HepG2 (cell line): ENCODE measurements around the gene ATG2A. TPM values are rescaled to one million over a fixed set of nuclear protein-coding genes. Genes with fewer than 3 reads are reported as not detected.

Source experiments
- ARNT ChIP-seq: fragments of 450-650 bp; IDR thresholded peaks from 2 replicates; pipeline ENCODE4 v1.6.1; 2017
- BORCS8-MEF2B ChIP-seq: sonication (generic); formaldehyde crosslinking; IDR thresholded peaks from 2 replicates; pipeline ENCODE4 v1.8.0; 2022; ENCODE audit warnings: mild to moderate bottlenecking, missing genetic modification reagents
- KDM2A ChIP-seq: sonication (generic); formaldehyde crosslinking; IDR thresholded peaks from 2 replicates; pipeline ENCODE4 v1.4.0; 2020; ENCODE audit warnings: low read depth, missing genetic modification reagents, borderline replicate concordance
- KDM5A ChIP-seq: fragments of 200-600 bp; sonication (generic); IDR thresholded peaks from 2 replicates; pipeline ENCODE4 v1.7.0; 2018; ENCODE audit warnings: antibody characterized with exemption, mild to moderate bottlenecking, low read length, borderline replicate concordance
- KLF15 ChIP-seq: sonication (generic); formaldehyde crosslinking; IDR thresholded peaks from 2 replicates; pipeline ENCODE4 v1.8.1; 2023; ENCODE audit warnings: borderline replicate concordance, mild to moderate bottlenecking, inconsistent platforms, missing genetic modification reagents, mixed read lengths
- SIN3A ChIP-seq: IDR thresholded peaks from 2 replicates; pipeline ENCODE4 v1.6.1; 2011; ENCODE audit warnings: low read depth, mild to moderate bottlenecking, control low read depth, low read length, borderline replicate concordance
- THAP11 ChIP-seq: IDR thresholded peaks from 2 replicates; pipeline ENCODE4 v1.6.1; 2016; ENCODE audit warnings: missing biosample characterization, missing genetic modification reagents
- ZC3H13 ChIP-seq: sonication (generic); formaldehyde crosslinking; IDR thresholded peaks from 2 replicates; pipeline ENCODE4 v1.8.1; 2023; ENCODE audit warnings: mild to moderate bottlenecking, missing genetic modification reagents, moderate library complexity
- ZFP1 ChIP-seq: IDR thresholded peaks from 2 replicates; pipeline ENCODE4 v1.6.1; 2016
- ZNF256 ChIP-seq: sonication (generic); formaldehyde crosslinking; conservative IDR thresholded peaks from 2 replicates; pipeline ENCODE4 v1.4.0; 2020; ENCODE audit warnings: missing genetic modification reagents
- ZNF33A ChIP-seq: sonication (generic); formaldehyde crosslinking; IDR thresholded peaks from 2 replicates; pipeline ENCODE4 v1.5.1; 2020; ENCODE audit warnings: missing genetic modification reagents, mild to moderate bottlenecking, moderate library complexity, borderline replicate concordance
- ZNF530 ChIP-seq: sonication (generic); formaldehyde crosslinking; IDR thresholded peaks from 2 replicates; pipeline ENCODE4 v1.5.0; 2020; ENCODE audit warnings: low read depth, mild to moderate bottlenecking, missing genetic modification reagents
- ZNF619 ChIP-seq: sonication (generic); formaldehyde crosslinking; IDR thresholded peaks from 2 replicates; pipeline ENCODE4 v1.4.0; 2020; ENCODE audit warnings: mild to moderate bottlenecking, missing genetic modification reagents
- ZNF713 ChIP-seq: sonication (generic); formaldehyde crosslinking; IDR thresholded peaks from 2 replicates; pipeline ENCODE4 v1.4.0; 2020; ENCODE audit warnings: mild to moderate bottlenecking, missing genetic modification reagents
- ZNF782 ChIP-seq: sonication (generic); formaldehyde crosslinking; IDR thresholded peaks from 2 replicates; pipeline ENCODE4 v1.4.0; 2020; ENCODE audit warnings: missing genetic modification reagents, mild to moderate bottlenecking, borderline replicate concordance
- polyA plus RNA-seq, 8 experiments: library from polyadenylated mRNA; depleted of rRNA in 3 of 8; stranded (reverse) in 7 of 8; unstranded in 1 of 8; fragments of >200 nt; fragmentation: Illumina TruSeq in 4 of 8; extraction: Trizol in 4 of 8; gene quantifications; 2 replicates each; pipeline versions ENCODE4 v1.2.1 to v1.2.3, GENCODE V29; 2011 to 2016; ENCODE audit warnings: low read depth in 4 of 8, missing spikeins in 1 of 8, mixed read lengths in 1 of 8; ENCODE audit not compliant: insufficient read depth in 1 of 8
- total RNA-seq, 5 experiments: library from RNA; depleted of rRNA; stranded (reverse); fragments of >200 nt; fragmentation: Illumina TruSeq; extraction: Trizol; gene quantifications; 2 replicates each; pipeline ENCODE4 v1.2.3, GENCODE V29; 2016; ENCODE audit warnings: low read depth in 1 of 5
- TF ChIP-seq, protein P1 (sequence below): sonication (generic); formaldehyde crosslinking; IDR thresholded peaks from one replicate; pipeline ENCODE4 v1.5.1; 2020; ENCODE audit warnings: mild to moderate bottlenecking, missing genetic modification reagents; ENCODE audit errors: not compliant biosample characterization
- TF ChIP-seq, protein P2 (sequence below): sonication (generic); formaldehyde crosslinking; IDR thresholded peaks from 2 replicates; pipeline ENCODE4 v1.4.0; 2020; ENCODE audit warnings: mild to moderate bottlenecking, missing genetic modification reagents
- TF ChIP-seq, protein P3 (sequence below): IDR thresholded peaks from 2 replicates; pipeline ENCODE4 v1.6.1; 2016; ENCODE audit warnings: low read depth, control low read depth

The ATG2A gene
- total and polyA plus RNA-seq, 2 of the 13 experiments (the other 11 are each of a cell fraction or from before 2014, with no cell fraction given): 6.7 to 8.0 TPM

GRCh38 chr11:64878494-64879243, 38.3 kb downstream of the ATG2A start, which contains the start of gene EHD1 (continued):
- TF ChIP-seq ZC3H13: no peak
- TF ChIP-seq ZNF256 (CRISPR knock-in tag): no peak
- no peak for TF ChIP-seq KLF15
- no peak for TF ChIP-seq ZNF530 (CRISPR knock-in tag)
- no peak for TF ChIP-seq ZNF33A (CRISPR knock-in tag)
- TF ChIP-seq, protein P1, sequence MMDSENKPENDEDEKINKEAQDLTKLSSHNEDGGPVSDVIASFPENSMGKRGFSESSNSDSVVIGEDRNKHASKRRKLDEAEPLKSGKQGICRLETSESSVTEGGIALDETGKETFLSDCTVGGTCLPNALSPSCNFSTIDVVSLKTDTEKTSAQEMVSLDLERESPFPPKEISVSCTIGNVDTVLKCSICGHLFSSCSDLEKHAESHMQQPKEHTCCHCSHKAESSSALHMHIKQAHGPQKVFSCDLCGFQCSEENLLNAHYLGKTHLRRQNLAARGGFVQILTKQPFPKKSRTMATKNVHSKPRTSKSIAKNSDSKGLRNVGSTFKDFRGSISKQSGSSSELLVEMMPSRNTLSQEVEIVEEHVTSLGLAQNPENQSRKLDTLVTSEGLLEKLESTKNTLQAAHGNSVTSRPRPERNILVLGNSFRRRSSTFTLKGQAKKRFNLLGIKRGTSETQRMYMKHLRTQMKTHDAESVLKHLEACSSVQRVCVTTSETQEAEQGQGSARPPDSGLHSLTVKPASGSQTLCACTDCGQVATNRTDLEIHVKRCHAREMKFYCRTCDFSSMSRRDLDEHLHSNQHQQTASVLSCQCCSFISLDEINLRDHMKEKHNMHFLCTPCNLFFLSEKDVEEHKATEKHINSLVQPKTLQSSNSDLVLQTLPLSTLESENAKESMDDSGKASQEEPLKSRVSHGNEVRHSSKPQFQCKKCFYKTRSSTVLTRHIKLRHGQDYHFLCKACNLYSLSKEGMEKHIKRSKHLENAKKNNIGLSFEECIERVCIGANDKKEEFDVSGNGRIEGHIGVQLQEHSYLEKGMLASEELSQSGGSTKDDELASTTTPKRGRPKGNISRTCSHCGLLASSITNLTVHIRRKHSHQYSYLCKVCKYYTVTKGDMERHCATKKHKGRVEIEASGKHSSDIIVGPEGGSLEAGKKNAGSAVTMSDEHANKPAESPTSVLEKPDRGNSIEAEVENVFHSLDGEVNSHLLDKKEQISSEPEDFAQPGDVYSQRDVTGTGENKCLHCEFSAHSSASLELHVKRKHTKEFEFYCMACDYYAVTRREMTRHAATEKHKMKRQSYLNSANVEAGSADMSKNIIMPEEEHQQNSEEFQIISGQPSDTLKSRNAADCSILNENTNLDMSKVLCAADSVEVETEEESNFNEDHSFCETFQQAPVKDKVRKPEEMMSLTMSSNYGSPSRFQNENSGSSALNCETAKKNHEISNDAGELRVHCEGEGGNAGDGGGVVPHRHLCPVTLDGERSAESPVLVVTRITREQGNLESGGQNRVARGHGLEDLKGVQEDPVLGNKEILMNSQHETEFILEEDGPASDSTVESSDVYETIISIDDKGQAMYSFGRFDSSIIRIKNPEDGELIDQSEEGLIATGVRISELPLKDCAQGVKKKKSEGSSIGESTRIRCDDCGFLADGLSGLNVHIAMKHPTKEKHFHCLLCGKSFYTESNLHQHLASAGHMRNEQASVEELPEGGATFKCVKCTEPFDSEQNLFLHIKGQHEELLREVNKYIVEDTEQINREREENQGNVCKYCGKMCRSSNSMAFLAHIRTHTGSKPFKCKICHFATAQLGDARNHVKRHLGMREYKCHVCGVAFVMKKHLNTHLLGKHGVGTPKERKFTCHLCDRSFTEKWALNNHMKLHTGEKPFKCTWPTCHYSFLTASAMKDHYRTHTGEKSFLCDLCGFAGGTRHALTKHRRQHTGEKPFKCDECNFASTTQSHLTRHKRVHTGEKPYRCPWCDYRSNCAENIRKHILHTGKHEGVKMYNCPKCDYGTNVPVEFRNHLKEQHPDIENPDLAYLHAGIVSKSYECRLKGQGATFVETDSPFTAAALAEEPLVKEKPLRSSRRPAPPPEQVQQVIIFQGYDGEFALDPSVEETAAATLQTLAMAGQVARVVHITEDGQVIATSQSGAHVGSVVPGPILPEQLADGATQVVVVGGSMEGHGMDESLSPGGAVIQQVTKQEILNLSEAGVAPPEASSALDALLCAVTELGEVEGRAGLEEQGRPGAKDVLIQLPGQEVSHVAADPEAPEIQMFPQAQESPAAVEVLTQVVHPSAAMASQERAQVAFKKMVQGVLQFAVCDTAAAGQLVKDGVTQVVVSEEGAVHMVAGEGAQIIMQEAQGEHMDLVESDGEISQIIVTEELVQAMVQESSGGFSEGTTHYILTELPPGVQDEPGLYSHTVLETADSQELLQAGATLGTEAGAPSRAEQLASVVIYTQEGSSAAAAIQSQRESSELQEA (CRISPR knock-in tag): no peak
- peak; percentile 51; the same call in 1 of the 2 replicates for TF ChIP-seq BORCS8-MEF2B
- TF ChIP-seq ZFP1 (CRISPR knock-in tag): no peak; the same call in 1 of the 2 replicates
- peak; percentile 69; the same call in 1 of the 2 replicates for TF ChIP-seq KDM5A
- no peak for TF ChIP-seq ARNT
- no peak for TF ChIP-seq ZNF713 (CRISPR knock-in tag)
- TF ChIP-seq THAP11 (CRISPR knock-in tag): peak; percentile 80
- TF ChIP-seq SIN3A: peak; percentile 92; the same call in 1 of the 2 replicates
- peak; percentile 92 for TF ChIP-seq KDM2A (CRISPR knock-in tag)
- TF ChIP-seq ZNF619 (CRISPR knock-in tag): no peak
- no peak for TF ChIP-seq ZNF782
- TF ChIP-seq, protein P2, sequence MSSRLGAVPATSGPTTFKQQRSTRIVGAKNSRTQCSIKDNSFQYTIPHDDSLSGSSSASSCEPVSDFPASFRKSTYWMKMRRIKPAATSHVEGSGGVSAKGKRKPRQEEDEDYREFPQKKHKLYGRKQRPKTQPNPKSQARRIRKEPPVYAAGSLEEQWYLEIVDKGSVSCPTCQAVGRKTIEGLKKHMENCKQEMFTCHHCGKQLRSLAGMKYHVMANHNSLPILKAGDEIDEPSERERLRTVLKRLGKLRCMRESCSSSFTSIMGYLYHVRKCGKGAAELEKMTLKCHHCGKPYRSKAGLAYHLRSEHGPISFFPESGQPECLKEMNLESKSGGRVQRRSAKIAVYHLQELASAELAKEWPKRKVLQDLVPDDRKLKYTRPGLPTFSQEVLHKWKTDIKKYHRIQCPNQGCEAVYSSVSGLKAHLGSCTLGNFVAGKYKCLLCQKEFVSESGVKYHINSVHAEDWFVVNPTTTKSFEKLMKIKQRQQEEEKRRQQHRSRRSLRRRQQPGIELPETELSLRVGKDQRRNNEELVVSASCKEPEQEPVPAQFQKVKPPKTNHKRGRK: no peak
- TF ChIP-seq, protein P3, sequence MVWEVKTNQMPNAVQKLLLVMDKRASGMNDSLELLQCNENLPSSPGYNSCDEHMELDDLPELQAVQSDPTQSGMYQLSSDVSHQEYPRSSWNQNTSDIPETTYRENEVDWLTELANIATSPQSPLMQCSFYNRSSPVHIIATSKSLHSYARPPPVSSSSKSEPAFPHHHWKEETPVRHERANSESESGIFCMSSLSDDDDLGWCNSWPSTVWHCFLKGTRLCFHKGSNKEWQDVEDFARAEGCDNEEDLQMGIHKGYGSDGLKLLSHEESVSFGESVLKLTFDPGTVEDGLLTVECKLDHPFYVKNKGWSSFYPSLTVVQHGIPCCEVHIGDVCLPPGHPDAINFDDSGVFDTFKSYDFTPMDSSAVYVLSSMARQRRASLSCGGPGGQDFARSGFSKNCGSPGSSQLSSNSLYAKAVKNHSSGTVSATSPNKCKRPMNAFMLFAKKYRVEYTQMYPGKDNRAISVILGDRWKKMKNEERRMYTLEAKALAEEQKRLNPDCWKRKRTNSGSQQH (CRISPR knock-in tag): 0 out of 2 replicates have a peak, but pooled peaks have one; percentile 17
